Activated T-cell treated with anti-CD3 and anti-CD28 coated beads, Interleukin-2, amount 50 U/mL, for 48 hours (primary cell): ENCODE measurements around the gene RSPH1.

Source experiments
- DNase-seq, 2 experiments: peaks; one replicate each; pipeline ENCODE4 v3.0.0-alpha.2; 2020

RSPH1 gene

GRCh38 chr21:42423685-42424084, 72.3 kb downstream of the RSPH1 start:
- no peak for DNase-seq

- DNase-seq = peak; percentile 72 to 74
Measured at GRCh38 chr21:42423197-42423675, 72.8 kb downstream of the RSPH1 start.
